KMS-11 (cell line): ENCODE measurements around the gene LRRC53.

Experiments
- H2AFZ ChIP-seq: fragments of 200-600 bp; sonication (generic); 2 replicates; pipeline ENCODE4 v1.6.1; 2016; ENCODE audit warnings: antibody characterized with exemption, mixed run types, low read depth
- H3K27ac ChIP-seq: fragments of 200-600 bp; sonication (generic); 2 replicates; pipeline ENCODE4 v1.6.1; 2016; ENCODE audit warnings: mild to moderate bottlenecking, mixed run types
- H3K27me3 ChIP-seq: fragments of 200-600 bp; sonication (generic); 2 replicates; pipeline ENCODE4 v1.6.1; 2017; ENCODE audit warnings: mild to moderate bottlenecking, low read depth, mixed run types, moderate library complexity; ENCODE audit not compliant: insufficient read depth
- H3K36me3 ChIP-seq: fragments of 200-600 bp; sonication (generic); 2 replicates; pipeline ENCODE4 v1.6.1; 2017; ENCODE audit warnings: mild to moderate bottlenecking, mixed run types; ENCODE audit not compliant: insufficient read depth
- H3K4me1 ChIP-seq: fragments of 200-600 bp; sonication (generic); 2 replicates; pipeline ENCODE4 v1.6.1; 2016; ENCODE audit warnings: mild to moderate bottlenecking, low read depth, mixed run types; ENCODE audit not compliant: poor library complexity, severe bottlenecking
- H3K4me2 ChIP-seq: fragments of 200-600 bp; sonication (generic); 2 replicates; pipeline ENCODE4 v1.7.0; 2016; ENCODE audit warnings: mild to moderate bottlenecking, mixed run types
- H3K4me3 ChIP-seq: fragments of 200-600 bp; sonication (generic); IDR thresholded peaks from 2 replicates; pipeline ENCODE4 v1.6.1; 2017; ENCODE audit warnings: low read depth, low read length, mixed read lengths; ENCODE audit not compliant: insufficient read depth
- H3K79me2 ChIP-seq: fragments of 200-600 bp; sonication (generic); 2 replicates; pipeline ENCODE4 v1.6.1; 2016; ENCODE audit warnings: low read depth, mixed run types; ENCODE audit not compliant: insufficient read depth
- H3K9ac ChIP-seq: fragments of 200-600 bp; sonication (generic); 2 replicates; pipeline ENCODE4 v1.6.1; 2016; ENCODE audit warnings: mild to moderate bottlenecking, mixed run types
- H4K20me1 ChIP-seq: fragments of 200-600 bp; sonication (generic); 2 replicates; pipeline ENCODE4 v1.6.1; 2016; ENCODE audit warnings: mild to moderate bottlenecking, mixed run types; ENCODE audit not compliant: insufficient read depth
- CTCF ChIP-seq: fragments of 200-600 bp; sonication (generic); conservative IDR thresholded peaks from 2 replicates; pipeline ENCODE4 v1.6.1; 2017; ENCODE audit warnings: low read depth, mild to moderate bottlenecking, antibody characterized with exemption, low read length, moderate library complexity, mixed read lengths

The LRRC53 gene

GRCh38 chr1:74422421-74423292, 89.8 kb downstream of the LRRC53 start:
- no peaks in the 10 kb centered on the region for H4K20me1 ChIP-seq
- no peak overlapping the region for H3K4me3 ChIP-seq
- TF ChIP-seq CTCF: no peak
- H3K4me2 ChIP-seq: no peak overlapping the region
- no peaks in the 10 kb centered on the region for H3K4me1 ChIP-seq
- no peak overlapping the region for H2AFZ ChIP-seq
- no peaks in the 10 kb centered on the region for H3K27me3 ChIP-seq
- H3K27ac ChIP-seq: no peak overlapping the region
- H3K9ac ChIP-seq: no peak overlapping the region
- H3K79me2 ChIP-seq: no peaks in the 10 kb centered on the region
- no peaks in the 10 kb centered on the region for H3K36me3 ChIP-seq

GRCh38 chr1:74420467-74420866, 91.9 kb downstream of the LRRC53 start:
- H3K27ac ChIP-seq: no peak overlapping the region
- H3K27me3 ChIP-seq: no peaks in the 10 kb centered on the region
- no peaks in the 10 kb centered on the region for H3K79me2 ChIP-seq
- no peaks in the 10 kb centered on the region for H4K20me1 ChIP-seq
- H3K36me3 ChIP-seq: no peaks in the 10 kb centered on the region
- no peak overlapping the region for H2AFZ ChIP-seq
- H3K4me1 ChIP-seq: no peaks in the 10 kb centered on the region
- no peak overlapping the region for H3K4me2 ChIP-seq
- TF ChIP-seq CTCF: no peak
- no peak overlapping the region for H3K9ac ChIP-seq
- H3K4me3 ChIP-seq: no peak overlapping the region
